ENCODE measurements around the gene PCK1. TPM values are rescaled to one million over a fixed set of nuclear protein-coding genes. Genes with fewer than 3 reads are reported as not detected.

PCK1 gene
- total and polyA plus RNA-seq, 2 donors (not counting 3 experiments of a cell fraction or from before 2014, with no cell fraction given) = not detected

DNA sequence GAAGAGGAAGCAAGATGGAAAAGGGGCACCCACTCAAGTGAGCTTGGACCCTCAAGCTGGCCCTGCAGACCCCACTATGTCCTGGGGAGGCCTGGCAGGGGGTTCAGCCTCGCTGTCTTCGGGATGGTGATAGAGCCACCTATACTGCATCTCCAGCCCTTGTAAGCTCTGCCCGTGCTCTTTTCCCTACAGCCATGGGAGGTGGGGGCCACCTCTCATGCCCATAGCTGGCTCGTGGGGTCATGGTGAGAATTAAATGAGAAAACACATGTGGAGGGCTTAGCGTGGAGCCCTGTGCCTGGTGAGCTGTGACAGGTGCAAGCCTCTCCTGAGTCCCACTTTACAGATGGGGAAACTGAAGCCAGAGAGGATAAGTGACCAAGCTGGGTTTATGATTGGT, 27.7 kb downstream of the PCK1 start:
- Histone ChIP-seq H3K4me2 (ENCODE audit: insufficient read depth, low read length) (no peak overlapping the region), H3K4me3 (replicated peaks in 1 of 3; ENCODE audit: insufficient read depth in 1 of 3, low read depth in 1 of 3, low read length in 3 of 3) (no peak overlapping the region), H3K79me2 (ENCODE audit: control insufficient read depth, insufficient read depth, low read length) (no peaks in the 10 kb centered on the region), H3K36me3 (ENCODE audit: control insufficient read depth in 2 of 2, extremely low read depth in 1 of 2, insufficient read depth in 2 of 2, low read length in 2 of 2) (no peaks in the 10 kb centered on the region), H4K20me1 (replicated peaks; ENCODE audit: control insufficient read depth, extremely low read depth, insufficient read depth, low read length) (no peaks in the 10 kb centered on the region), H3K27me3 (ENCODE audit: control insufficient read depth in 2 of 2, insufficient read depth in 2 of 2, low read length in 2 of 2) (no peaks in the 10 kb centered on the region), H3K9ac (replicated peaks; ENCODE audit: extremely low read depth, insufficient read depth, low read length) (no peak overlapping the region), H3K4me1 (ENCODE audit: control insufficient read depth, extremely low read depth, insufficient read depth, low read length) (no peaks in the 10 kb centered on the region), H2AFZ (ENCODE audit: low read depth, low read length) (no peak overlapping the region), H3K9me1 (replicated peaks; ENCODE audit: control insufficient read depth, extremely low read depth, insufficient read depth, low read length) (no peaks in the 10 kb centered on the region), H3K27ac (ENCODE audit: insufficient read depth, low read depth, low read length) (no peak overlapping the region), H3K9me3 (replicated peaks; ENCODE audit: control insufficient read depth, insufficient read depth, low read length) (no peaks in the 10 kb centered on the region)
- no peak for TF ChIP-seq POLR2A (IDR thresholded peaks at IDR 0.05; ENCODE audit: low read depth, low read length)
- TF ChIP-seq, protein P1, sequence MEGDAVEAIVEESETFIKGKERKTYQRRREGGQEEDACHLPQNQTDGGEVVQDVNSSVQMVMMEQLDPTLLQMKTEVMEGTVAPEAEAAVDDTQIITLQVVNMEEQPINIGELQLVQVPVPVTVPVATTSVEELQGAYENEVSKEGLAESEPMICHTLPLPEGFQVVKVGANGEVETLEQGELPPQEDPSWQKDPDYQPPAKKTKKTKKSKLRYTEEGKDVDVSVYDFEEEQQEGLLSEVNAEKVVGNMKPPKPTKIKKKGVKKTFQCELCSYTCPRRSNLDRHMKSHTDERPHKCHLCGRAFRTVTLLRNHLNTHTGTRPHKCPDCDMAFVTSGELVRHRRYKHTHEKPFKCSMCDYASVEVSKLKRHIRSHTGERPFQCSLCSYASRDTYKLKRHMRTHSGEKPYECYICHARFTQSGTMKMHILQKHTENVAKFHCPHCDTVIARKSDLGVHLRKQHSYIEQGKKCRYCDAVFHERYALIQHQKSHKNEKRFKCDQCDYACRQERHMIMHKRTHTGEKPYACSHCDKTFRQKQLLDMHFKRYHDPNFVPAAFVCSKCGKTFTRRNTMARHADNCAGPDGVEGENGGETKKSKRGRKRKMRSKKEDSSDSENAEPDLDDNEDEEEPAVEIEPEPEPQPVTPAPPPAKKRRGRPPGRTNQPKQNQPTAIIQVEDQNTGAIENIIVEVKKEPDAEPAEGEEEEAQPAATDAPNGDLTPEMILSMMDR (IDR thresholded peaks at IDR 0.05; ENCODE audit: extremely low read depth in 1 of 2, insufficient read depth in 1 of 2, low read depth in 1 of 2, low read length in 2 of 2) = no peak
- TF ChIP-seq JUN (IDR thresholded peaks at IDR 0.05; ENCODE audit: borderline replicate concordance, insufficient read depth, insufficient read length, low read depth) = no peak
- TF ChIP-seq GATA2 (IDR thresholded peaks at IDR 0.05; ENCODE audit: insufficient read depth, insufficient read length, low read depth, low read length) = no peak
- TF ChIP-seq MYC (IDR thresholded peaks at IDR 0.05; ENCODE audit: low read depth, low read length) = no peak
- TF ChIP-seq EZH2 (IDR thresholded peaks at IDR 0.05; ENCODE audit: borderline replicate concordance, low read depth, low read length, severe bottlenecking) = no peak
- no peak for TF ChIP-seq FOS (IDR thresholded peaks at IDR 0.05; ENCODE audit: borderline replicate concordance, insufficient read depth, low read length)
- TF ChIP-seq, protein P2, sequence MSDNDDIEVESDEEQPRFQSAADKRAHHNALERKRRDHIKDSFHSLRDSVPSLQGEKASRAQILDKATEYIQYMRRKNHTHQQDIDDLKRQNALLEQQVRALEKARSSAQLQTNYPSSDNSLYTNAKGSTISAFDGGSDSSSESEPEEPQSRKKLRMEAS (IDR thresholded peaks at IDR 0.05; ENCODE audit: insufficient read depth, insufficient read length) = no peak
- ChIA-PET POLR2A (no interaction called here), CTCF (interaction anchor here (1.3 to 1.6 kb wide), 3 partner anchors 50 to 75 kb away, joined by 4 to 5 read pairs (median 5); no protein-coding TSS in a partner anchor)
- DNase-seq (ENCODE audit: low read depth, low spot score) (no peak), FAIRE-seq (no peak)
- dilution Hi-C loops (cut with MboI; ENCODE audit: extremely low pct_ligation_motif_present, low sequenced_read_pairs) (no loop called here), intact Hi-C loops (cut with micrococcal nuclease) (no loop called here)
- no TSS peak for BruUV-seq (replicated peaks)

Data from endothelial cell of umbilical vein (primary cell).